Measurements from ENCODE around the gene SLC49A4.

- TF ChIP-seq EZH2phosphoT487 (IDR thresholded peaks at IDR 0.05; ENCODE audit: borderline replicate concordance) (no peak), JUND (IDR thresholded peaks at IDR 0.05) (no peak), CTCF (IDR thresholded peaks at IDR 0.05 in 2 of 3, conservative IDR thresholded peaks at IDR 0.05 in 1 of 3; ENCODE audit: borderline replicate concordance in 1 of 3, insufficient read depth in 1 of 3, low read depth in 2 of 3, low read length in 2 of 3) (no peak), POLR2A (IDR thresholded peaks at IDR 0.05; ENCODE audit: borderline replicate concordance, extremely low read depth, insufficient read depth, insufficient read length) (no peak), TCF7L2 (IDR thresholded peaks at IDR 0.05; ENCODE audit: borderline replicate concordance, extremely low read depth, insufficient read depth, insufficient read length) (no peak), CEBPB (IDR thresholded peaks at IDR 0.05; ENCODE audit: low read depth) (no peak), SP1 (IDR thresholded peaks at IDR 0.05; ENCODE audit: low read depth) (no peak), EZH2 (IDR thresholded peaks at IDR 0.05) (no peak), POLR2AphosphoS5 (IDR thresholded peaks at IDR 0.05; ENCODE audit: low read depth, low read length) (no peak), YY1 (IDR thresholded peaks at IDR 0.05; ENCODE audit: extremely low read depth, insufficient replicate concordance, low read depth, low read length) (no peak), REST (IDR thresholded peaks at IDR 0.05; ENCODE audit: low read depth) (no peak), SIN3A (IDR thresholded peaks at IDR 0.05; ENCODE audit: low read depth) (no peak), ELF1 (IDR thresholded peaks at IDR 0.05; ENCODE audit: borderline replicate concordance, low read depth) (no peak), CBX3 (IDR thresholded peaks at IDR 0.05; ENCODE audit: low read depth) (no peak)
Measured at GRCh38 chr3:122784436-122784835, 10.4 kb upstream of the SLC49A4 start.
